ENCODE data around the gene PLA2G3.
"Not testable (repeated sequence)": the region's sequence is repeated elsewhere in the genome, so short reads cannot be mapped to it uniquely, and the experiment has no call there.

Gene PLA2G3

GRCh38 chr22:31171734-31172133 is 31.4 kb upstream of the PLA2G3 start:
- H3K4me1 ChIP-seq (ENCODE audit: control insufficient read depth, insufficient read depth, low read length, unreplicated experiment), result peaks cover 19% of the 10 kb centered on the region
- H3K79me2 ChIP-seq (ENCODE audit: control insufficient read depth, insufficient read depth, low read length, unreplicated experiment), result peaks cover 30% of the 10 kb centered on the region
- H3K36me3 ChIP-seq (ENCODE audit: insufficient read depth, low read length); H3K27ac ChIP-seq (ENCODE audit: low read depth, low read length); H3K27me3 ChIP-seq (ENCODE audit: insufficient read depth, low read length); H2AFZ ChIP-seq (ENCODE audit: low read length, unreplicated experiment); H3K4me3 ChIP-seq (ENCODE audit: low read depth, low read length): not testable (repeated sequence)

- peaks cover 18% of the 10 kb centered on the region for H3K4me1 ChIP-seq (ENCODE audit: control insufficient read depth, insufficient read depth, low read length, unreplicated experiment)
- H3K27me3 ChIP-seq (ENCODE audit: insufficient read depth, low read length), result no peaks in the 10 kb centered on the region
- no peak overlapping the region for H2AFZ ChIP-seq (ENCODE audit: low read length, unreplicated experiment)
- H3K79me2 ChIP-seq (ENCODE audit: control insufficient read depth, insufficient read depth, low read length, unreplicated experiment), result peaks cover 26% of the 10 kb centered on the region
- H3K27ac ChIP-seq (ENCODE audit: low read depth, low read length), result no peak overlapping the region
- no peaks in the 10 kb centered on the region for H3K36me3 ChIP-seq (ENCODE audit: insufficient read depth, low read length)
- H3K4me3 ChIP-seq (ENCODE audit: low read depth, low read length), result no peak overlapping the region
Measured at GRCh38 chr22:31170971-31171370, 30.7 kb upstream of the PLA2G3 start.

GRCh38 chr22:31162015-31162765 is 21.9 kb upstream of the PLA2G3 start:
- Histone ChIP-seq H3K79me2 (ENCODE audit: control insufficient read depth, insufficient read depth, low read length, unreplicated experiment) (peaks cover 34% of the 10 kb centered on the region), H3K36me3 (ENCODE audit: insufficient read depth, low read length) (no peaks in the 10 kb centered on the region), H3K27ac (ENCODE audit: low read depth, low read length) (peak overlapping the region; percentile 38; the same call in 1 of the 2 replicates), H3K4me1 (ENCODE audit: control insufficient read depth, insufficient read depth, low read length, unreplicated experiment) (peaks cover 8% of the 10 kb centered on the region), H3K27me3 (ENCODE audit: insufficient read depth, low read length) (no peaks in the 10 kb centered on the region), H3K4me3 (ENCODE audit: low read depth, low read length) (peak overlapping the region; percentile 51), H2AFZ (ENCODE audit: low read length, unreplicated experiment) (no peak overlapping the region)

- H3K27me3 ChIP-seq (ENCODE audit: insufficient read depth, low read length), result no peaks in the 10 kb centered on the region
- peaks cover 8% of the 10 kb centered on the region for H3K4me1 ChIP-seq (ENCODE audit: control insufficient read depth, insufficient read depth, low read length, unreplicated experiment)
- H3K79me2 ChIP-seq (ENCODE audit: control insufficient read depth, insufficient read depth, low read length, unreplicated experiment), result peaks cover 34% of the 10 kb centered on the region
- H3K27ac ChIP-seq (ENCODE audit: low read depth, low read length), result no peak overlapping the region
- H3K36me3 ChIP-seq (ENCODE audit: insufficient read depth, low read length), result no peaks in the 10 kb centered on the region
- H2AFZ ChIP-seq (ENCODE audit: low read length, unreplicated experiment), result no peak overlapping the region
- H3K4me3 ChIP-seq (ENCODE audit: low read depth, low read length), result peak overlapping the region; percentile 95
Measured at GRCh38 chr22:31161386-31161785, 21.1 kb upstream of the PLA2G3 start.

- peaks cover 8% of the 10 kb centered on the region for H3K4me1 ChIP-seq (ENCODE audit: control insufficient read depth, insufficient read depth, low read length, unreplicated experiment)
- peak overlapping the region; percentile 81 for H2AFZ ChIP-seq (ENCODE audit: low read length, unreplicated experiment)
- peaks cover 31% of the 10 kb centered on the region for H3K79me2 ChIP-seq (ENCODE audit: control insufficient read depth, insufficient read depth, low read length, unreplicated experiment)
- H3K27ac ChIP-seq (ENCODE audit: low read depth, low read length), result peak overlapping the region; percentile 45; the same call in 1 of the 2 replicates
- no peaks in the 10 kb centered on the region for H3K36me3 ChIP-seq (ENCODE audit: insufficient read depth, low read length)
- peak overlapping the region; percentile 95 for H3K4me3 ChIP-seq (ENCODE audit: low read depth, low read length)
- no peaks in the 10 kb centered on the region for H3K27me3 ChIP-seq (ENCODE audit: insufficient read depth, low read length)
Measured at GRCh38 chr22:31160328-31160978, 20.1 kb upstream of the PLA2G3 start.

- H3K4me3 ChIP-seq (ENCODE audit: low read depth, low read length), result no peak overlapping the region
- H3K27ac ChIP-seq (ENCODE audit: low read depth, low read length), result peak overlapping the region; percentile 22; the same call in 1 of the 2 replicates
- H3K27me3 ChIP-seq (ENCODE audit: insufficient read depth, low read length), result no peaks in the 10 kb centered on the region
- H3K79me2 ChIP-seq (ENCODE audit: control insufficient read depth, insufficient read depth, low read length, unreplicated experiment), result peaks cover 3% of the 10 kb centered on the region
- H2AFZ ChIP-seq (ENCODE audit: low read length, unreplicated experiment), result peak overlapping the region; percentile 84
- no peaks in the 10 kb centered on the region for H3K4me1 ChIP-seq (ENCODE audit: control insufficient read depth, insufficient read depth, low read length, unreplicated experiment)
- H3K36me3 ChIP-seq (ENCODE audit: insufficient read depth, low read length), result no peaks in the 10 kb centered on the region
Measured at GRCh38 chr22:31155422-31155821, 15.1 kb upstream of the PLA2G3 start.

- H2AFZ ChIP-seq (ENCODE audit: low read length, unreplicated experiment), result no peak overlapping the region
Measured at GRCh38 chr22:31154975-31155374, 14.7 kb upstream of the PLA2G3 start.

GRCh38 chr22:31153357-31153756 is 13.0 kb upstream of the PLA2G3 start:
- H3K79me2 ChIP-seq (ENCODE audit: control insufficient read depth, insufficient read depth, low read length, unreplicated experiment), result no peaks in the 10 kb centered on the region
- H3K36me3 ChIP-seq (ENCODE audit: insufficient read depth, low read length), result no peaks in the 10 kb centered on the region
- H3K27me3 ChIP-seq (ENCODE audit: insufficient read depth, low read length), result no peaks in the 10 kb centered on the region
- H3K4me3 ChIP-seq (ENCODE audit: low read depth, low read length), result no peak overlapping the region
- peaks cover 5% of the 10 kb centered on the region for H3K4me1 ChIP-seq (ENCODE audit: control insufficient read depth, insufficient read depth, low read length, unreplicated experiment)
- no peak overlapping the region for H3K27ac ChIP-seq (ENCODE audit: low read depth, low read length)
- H2AFZ ChIP-seq (ENCODE audit: low read length, unreplicated experiment), result no peak overlapping the region

More at GRCh38 chr22:31154975-31155374, 14.7 kb upstream of the PLA2G3 start:
- H3K79me2 ChIP-seq (ENCODE audit: control insufficient read depth, insufficient read depth, low read length, unreplicated experiment), result no peaks in the 10 kb centered on the region
- H3K36me3 ChIP-seq (ENCODE audit: insufficient read depth, low read length), result no peaks in the 10 kb centered on the region
- H3K4me3 ChIP-seq (ENCODE audit: low read depth, low read length), result no peak overlapping the region
- peak overlapping the region; percentile 22; the same call in 1 of the 2 replicates for H3K27ac ChIP-seq (ENCODE audit: low read depth, low read length)
- H3K27me3 ChIP-seq (ENCODE audit: insufficient read depth, low read length), result no peaks in the 10 kb centered on the region
- no peaks in the 10 kb centered on the region for H3K4me1 ChIP-seq (ENCODE audit: control insufficient read depth, insufficient read depth, low read length, unreplicated experiment)

GRCh38 chr22:31151872-31152271 is 11.6 kb upstream of the PLA2G3 start:
- H3K36me3 ChIP-seq (ENCODE audit: insufficient read depth, low read length), result no peaks in the 10 kb centered on the region
- no peaks in the 10 kb centered on the region for H3K27me3 ChIP-seq (ENCODE audit: insufficient read depth, low read length)
- no peak overlapping the region for H3K27ac ChIP-seq (ENCODE audit: low read depth, low read length)
- no peaks in the 10 kb centered on the region for H3K79me2 ChIP-seq (ENCODE audit: control insufficient read depth, insufficient read depth, low read length, unreplicated experiment)
- peaks cover 5% of the 10 kb centered on the region for H3K4me1 ChIP-seq (ENCODE audit: control insufficient read depth, insufficient read depth, low read length, unreplicated experiment)
- H2AFZ ChIP-seq (ENCODE audit: low read length, unreplicated experiment), result no peak overlapping the region
- H3K4me3 ChIP-seq (ENCODE audit: low read depth, low read length), result no peak overlapping the region

- Histone ChIP-seq H3K4me3 (ENCODE audit: low read depth, low read length) (no peak overlapping the region), H3K4me1 (ENCODE audit: control insufficient read depth, insufficient read depth, low read length, unreplicated experiment) (peaks cover 5% of the 10 kb centered on the region), H3K79me2 (ENCODE audit: control insufficient read depth, insufficient read depth, low read length, unreplicated experiment) (no peaks in the 10 kb centered on the region), H3K27ac (ENCODE audit: low read depth, low read length) (no peak overlapping the region), H2AFZ (ENCODE audit: low read length, unreplicated experiment) (no peak overlapping the region), H3K27me3 (ENCODE audit: insufficient read depth, low read length) (no peaks in the 10 kb centered on the region), H3K36me3 (ENCODE audit: insufficient read depth, low read length) (no peaks in the 10 kb centered on the region)
Measured at GRCh38 chr22:31150615-31151014, 10.3 kb upstream of the PLA2G3 start.
